22Rv1 (cell line): ENCODE results near the gene SPSB1.

ENCODE experiments used
- H3K27ac ChIP-seq: fragments of 450-650 bp; 2 replicates; pipeline ENCODE4 v1.5.1; 2017
- CTCF ChIP-seq: fragments of 450-650 bp; IDR thresholded peaks from 2 replicates; pipeline ENCODE4 v1.5.1; 2017; ENCODE audit warnings: mild to moderate bottlenecking
- ZFX ChIP-seq: fragments of 450-650 bp; IDR thresholded peaks from 2 replicates; pipeline ENCODE4 v1.6.1; 2017; ENCODE audit warnings: antibody characterized with exemption, borderline replicate concordance

The SPSB1 gene

GRCh38 chr1:9275161-9275560, 17.5 kb upstream of the SPSB1 start:
- TF ChIP-seq CTCF (no peak), ZFX (no peak)
- H3K27ac ChIP-seq = no peak overlapping the region

- TF ChIP-seq CTCF (no peak), ZFX (no peak)
- H3K27ac ChIP-seq = no peak overlapping the region
Observed at GRCh38 chr1:9275567-9276034, 17.1 kb upstream of the SPSB1 start.

GRCh38 chr1:9278116-9278515, 14.6 kb upstream of the SPSB1 start:
- H3K27ac ChIP-seq = no peak overlapping the region
- TF ChIP-seq CTCF (no peak), ZFX (no peak)

GRCh38 chr1:9278585-9279153, 14.0 kb upstream of the SPSB1 start:
- no peak overlapping the region for H3K27ac ChIP-seq
- no peak for TF ChIP-seq CTCF
- no peak for TF ChIP-seq ZFX

- TF ChIP-seq ZFX (no peak), CTCF (no peak)
Observed at GRCh38 chr1:9279172-9279840, 13.4 kb upstream of the SPSB1 start.

GRCh38 chr1:9280015-9280860, 12.5 kb upstream of the SPSB1 start:
- TF ChIP-seq CTCF (no peak), ZFX (no peak)
- H3K27ac ChIP-seq = no peak overlapping the region

More at GRCh38 chr1:9279172-9279840, 13.4 kb upstream of the SPSB1 start:
- no peak overlapping the region for H3K27ac ChIP-seq
